ENCODE data around the gene ERC2.

GRCh38 chr3:56477646-56478045 is 9.4 kb upstream of the ERC2 start:
- TF ChIP-seq CTCF (conservative IDR thresholded peaks at IDR 0.05 in 1 of 2, IDR thresholded peaks at IDR 0.05 in 1 of 2; ENCODE audit: extremely low read depth in 1 of 2, insufficient read depth in 1 of 2, low read depth in 1 of 2, low read length in 2 of 2) (no peak), EZH2 (IDR thresholded peaks at IDR 0.05; ENCODE audit: borderline replicate concordance, low read length) (no peak)

All from mammary epithelial cell (primary cell).